ENCODE data around the gene EFNB1. TPM values are rescaled to one million over a fixed set of nuclear protein-coding genes. Genes with fewer than 3 reads are reported as not detected.

Gene EFNB1
- polyA plus RNA-seq, 2 of the 4 experiments (the other 2 are of a cell fraction): 3.5 to 3.7 TPM

GRCh38 chrX:68872171-68872570, 43.4 kb downstream of the EFNB1 start (continued):
- TF ChIP-seq SMC3 (IDR thresholded peaks at IDR 0.05) (no peak), BHLHE40 (IDR thresholded peaks at IDR 0.05; ENCODE audit: low read depth, low read length) (no peak), JUN (IDR thresholded peaks at IDR 0.05) (no peak), CHD2 (IDR thresholded peaks at IDR 0.05; ENCODE audit: low read length, partially characterized antibody) (no peak), MAX (IDR thresholded peaks at IDR 0.05) (no peak), BCL3 (IDR thresholded peaks at IDR 0.05) (no peak), NR3C1 (IDR thresholded peaks at IDR 0.05) (no peak)

GRCh38 chrX:68874076-68874475, 45.3 kb downstream of the EFNB1 start:
- Histone ChIP-seq H3K4me2 (no peak overlapping the region), H3K4me3 (no peak overlapping the region), H3K27ac (no peak overlapping the region), H3K4me1 (peaks cover 1% of the 10 kb centered on the region; the same call in 1 of the 3 replicates), H3K9me3 (no peaks in the 10 kb centered on the region)
- 0% methylated on average over 1 of the region's 3 CpGs for WGBS (ENCODE audit: missing lambda C conversion rate)
- CTCF ChIA-PET: no interaction called here
- no peak for ATAC-seq
- DNase-seq (ENCODE audit: low read depth in 1 of 2, low spot score in 1 of 2): no peak
- FAIRE-seq: no peak
- POLR2A ChIA-PET: no interaction called here
- TF ChIP-seq MAFK (IDR thresholded peaks at IDR 0.05; ENCODE audit: partially characterized antibody) (no peak), HES2 (IDR thresholded peaks at IDR 0.05) (no peak), JUNB (IDR thresholded peaks at IDR 0.05) (no peak), CHD4 (IDR thresholded peaks at IDR 0.05; ENCODE audit: borderline replicate concordance) (no peak), PHF8 (IDR thresholded peaks at IDR 0.05; ENCODE audit: borderline replicate concordance, low read depth) (no peak), RNF2 (IDR thresholded peaks at IDR 0.05; ENCODE audit: borderline replicate concordance, low read depth) (no peak)

GRCh38 chrX:68876731-68877130, 47.9 kb downstream of the EFNB1 start:
- POLR2A ChIA-PET: no interaction called here
- ATAC-seq: no peak
- Histone ChIP-seq H3K4me3 (no peak overlapping the region), H3K9me3 (no peaks in the 10 kb centered on the region), H3K4me1 (no peaks in the 10 kb centered on the region), H3K27ac (no peak overlapping the region), H3K4me2 (no peak overlapping the region)
- FAIRE-seq: no peak
- CTCF ChIA-PET: no interaction called here
- no peak for DNase-seq (ENCODE audit: low read depth in 1 of 2, low spot score in 1 of 2)
- no peak for TF ChIP-seq TFCP2L1 (CRISPR knock-in tag; IDR thresholded peaks at IDR 0.05)
- no peak for TF ChIP-seq NR3C1 (IDR thresholded peaks at IDR 0.05)
- TF ChIP-seq USF2 (IDR thresholded peaks at IDR 0.05): no peak
- no peak for TF ChIP-seq ZSCAN20 (CRISPR knock-in tag; IDR thresholded peaks at IDR 0.05)
- no peak for TF ChIP-seq MAZ (IDR thresholded peaks at IDR 0.05; ENCODE audit: borderline replicate concordance, low read depth, low read length)
- TF ChIP-seq NPAS2 (CRISPR knock-in tag; IDR thresholded peaks at IDR 0.05; ENCODE audit: borderline replicate concordance): no peak
- TF ChIP-seq ELK1 (IDR thresholded peaks at IDR 0.05; ENCODE audit: low read depth, low read length): no peak
- TF ChIP-seq TP53 (CRISPR knock-in tag; IDR thresholded peaks at IDR 0.05): no peak
- WGBS (ENCODE audit: missing lambda C conversion rate): 74% methylated on average over 6 of the region's 6 CpGs

GRCh38 chrX:68877606-68878005, 48.8 kb downstream of the EFNB1 start:
- Histone ChIP-seq H3K4me2 (no peak overlapping the region), H3K4me1 (no peaks in the 10 kb centered on the region), H3K4me3 (no peak overlapping the region), H3K9me3 (no peaks in the 10 kb centered on the region), H3K27ac (no peak overlapping the region)
- FAIRE-seq (no peak), DNase-seq (ENCODE audit: low read depth in 1 of 2, low spot score in 1 of 2) (no peak), ATAC-seq (no peak)
- TF ChIP-seq NFE2L2 (conservative IDR thresholded peaks at IDR 0.05; ENCODE audit: low read length) (no peak), GATA3 (IDR thresholded peaks at IDR 0.05; ENCODE audit: borderline replicate concordance) (no peak), CHD4 (IDR thresholded peaks at IDR 0.05; ENCODE audit: borderline replicate concordance) (no peak), MAX (IDR thresholded peaks at IDR 0.05) (no peak), POLR2AphosphoS2 (conservative IDR thresholded peaks at IDR 0.05; ENCODE audit: low read length) (no peak), NR3C1 (IDR thresholded peaks at IDR 0.05) (no peak), MAZ (IDR thresholded peaks at IDR 0.05; ENCODE audit: borderline replicate concordance, low read depth, low read length) (no peak), KDM1A (IDR thresholded peaks at IDR 0.05; ENCODE audit: low read depth) (no peak)
- ChIA-PET POLR2A (no interaction called here), CTCF (interaction anchor here (1.1 kb wide), 1 partner anchor 344 kb away, joined by 3 read pairs; no protein-coding TSS in a partner anchor)
- WGBS (ENCODE audit: missing lambda C conversion rate): 89% methylated on average over 3 of the region's 9 CpGs
